ENCODE measurements around the gene CCDC92. TPM values are rescaled to one million over a fixed set of nuclear protein-coding genes. Genes with fewer than 3 reads are reported as not detected.

The CCDC92 gene
- total RNA-seq, 2 donors from 2014 or later, result 19.7 to 25.1 TPM

GRCh38 chr12:124004233-124004875 is 31.7 kb upstream of the CCDC92 start:
- ATAC-seq (no peak), DNase-seq (no peak)
- intact Hi-C loops (cut with DNase I), result no loop called here
- no peak for TF ChIP-seq POLR2A (IDR thresholded peaks at IDR 0.05)
- H3K4me3 ChIP-seq, result no peak overlapping the region
- no peak overlapping the region for H3K27ac ChIP-seq
- 86 to 94% methylated on average over 9 of the region's 9 CpGs for WGBS, 2 donors
- H3K27me3 ChIP-seq, result no peaks in the 10 kb centered on the region
- no peaks in the 10 kb centered on the region for H3K9me3 ChIP-seq
- peaks cover 32% of the 10 kb centered on the region for H3K4me1 ChIP-seq
- no peaks in the 10 kb centered on the region for H3K36me3 ChIP-seq (replicated peaks in 1 of 2; ENCODE audit: insufficient read depth in 1 of 2, low read depth in 2 of 2)

GRCh38 chr12:124002654-124003053 is 30.0 kb upstream of the CCDC92 start:
- Histone ChIP-seq H3K27me3 (no peaks in the 10 kb centered on the region), H3K36me3 (replicated peaks in 1 of 2; ENCODE audit: insufficient read depth in 1 of 2, low read depth in 2 of 2) (no peaks in the 10 kb centered on the region), H3K4me1 (peaks cover 22% of the 10 kb centered on the region), H3K9me3 (no peaks in the 10 kb centered on the region), H3K4me3 (no peak overlapping the region), H3K27ac (no peak overlapping the region)
- 87% methylated on average over 2 of the region's 2 CpGs for WGBS, 2 donors
- no peak for TF ChIP-seq CTCF (IDR thresholded peaks at IDR 0.05)
- TF ChIP-seq POLR2A (IDR thresholded peaks at IDR 0.05), result no peak
- no peak for ATAC-seq
- intact Hi-C loops (cut with DNase I), result no loop called here
- DNase-seq, result no peak

- Histone ChIP-seq H3K27ac (no peak overlapping the region), H3K4me1 (peaks cover 22% of the 10 kb centered on the region), H3K4me3 (no peak overlapping the region), H3K9me3 (no peaks in the 10 kb centered on the region), H3K27me3 (no peaks in the 10 kb centered on the region), H3K36me3 (replicated peaks in 1 of 2; ENCODE audit: insufficient read depth in 1 of 2, low read depth in 2 of 2) (no peaks in the 10 kb centered on the region)
- intact Hi-C loops (cut with DNase I), result no loop called here
- WGBS, 2 donors, result 74 to 79% methylated on average over 6 of the region's 6 CpGs
- TF ChIP-seq POLR2A (IDR thresholded peaks at IDR 0.05), result no peak
- no peak for TF ChIP-seq CTCF (IDR thresholded peaks at IDR 0.05)
- no peak for ATAC-seq
- DNase-seq, result no peak
Observed at GRCh38 chr12:124002021-124002644, 29.5 kb upstream of the CCDC92 start.

GRCh38 chr12:124001343-124001742 is 28.7 kb upstream of the CCDC92 start:
- Histone ChIP-seq H3K27me3 (no peaks in the 10 kb centered on the region), H3K27ac (no peak overlapping the region), H3K4me3 (no peak overlapping the region), H3K9me3 (no peaks in the 10 kb centered on the region), H3K4me1 (peaks cover 17% of the 10 kb centered on the region), H3K36me3 (replicated peaks in 1 of 2; ENCODE audit: insufficient read depth in 1 of 2, low read depth in 2 of 2) (no peaks in the 10 kb centered on the region)
- DNase-seq, result no peak
- TF ChIP-seq POLR2A (IDR thresholded peaks at IDR 0.05), result no peak
- no peak for TF ChIP-seq CTCF (IDR thresholded peaks at IDR 0.05)
- intact Hi-C loops (cut with DNase I), result no loop called here
- ATAC-seq, result no peak
- WGBS, 2 donors, result 85 to 87% methylated on average over 7 of the region's 7 CpGs

- intact Hi-C loops (cut with DNase I), result no loop called here
- WGBS, 2 donors, result 83 to 92% methylated on average over 5 of the region's 5 CpGs
- DNase-seq (no peak), ATAC-seq (no peak)
- Histone ChIP-seq H3K4me3 (no peak overlapping the region), H3K4me1 (peaks cover 8% of the 10 kb centered on the region), H3K27me3 (no peaks in the 10 kb centered on the region), H3K36me3 (replicated peaks in 1 of 2; ENCODE audit: insufficient read depth in 1 of 2, low read depth in 2 of 2) (no peaks in the 10 kb centered on the region), H3K9me3 (no peaks in the 10 kb centered on the region), H3K27ac (no peak overlapping the region)
- TF ChIP-seq POLR2A (IDR thresholded peaks at IDR 0.05) (no peak), CTCF (IDR thresholded peaks at IDR 0.05) (no peak)
Observed at GRCh38 chr12:124000111-124000510, 27.5 kb upstream of the CCDC92 start.

Measured in body of pancreas (tissue), 4 donors.